Measurements from ENCODE around the gene USP20. TPM values are rescaled to one million over a fixed set of nuclear protein-coding genes. Genes with fewer than 3 reads are reported as not detected.

USP20 gene
- total RNA-seq, 1 donor = 10.5 TPM

DNA sequence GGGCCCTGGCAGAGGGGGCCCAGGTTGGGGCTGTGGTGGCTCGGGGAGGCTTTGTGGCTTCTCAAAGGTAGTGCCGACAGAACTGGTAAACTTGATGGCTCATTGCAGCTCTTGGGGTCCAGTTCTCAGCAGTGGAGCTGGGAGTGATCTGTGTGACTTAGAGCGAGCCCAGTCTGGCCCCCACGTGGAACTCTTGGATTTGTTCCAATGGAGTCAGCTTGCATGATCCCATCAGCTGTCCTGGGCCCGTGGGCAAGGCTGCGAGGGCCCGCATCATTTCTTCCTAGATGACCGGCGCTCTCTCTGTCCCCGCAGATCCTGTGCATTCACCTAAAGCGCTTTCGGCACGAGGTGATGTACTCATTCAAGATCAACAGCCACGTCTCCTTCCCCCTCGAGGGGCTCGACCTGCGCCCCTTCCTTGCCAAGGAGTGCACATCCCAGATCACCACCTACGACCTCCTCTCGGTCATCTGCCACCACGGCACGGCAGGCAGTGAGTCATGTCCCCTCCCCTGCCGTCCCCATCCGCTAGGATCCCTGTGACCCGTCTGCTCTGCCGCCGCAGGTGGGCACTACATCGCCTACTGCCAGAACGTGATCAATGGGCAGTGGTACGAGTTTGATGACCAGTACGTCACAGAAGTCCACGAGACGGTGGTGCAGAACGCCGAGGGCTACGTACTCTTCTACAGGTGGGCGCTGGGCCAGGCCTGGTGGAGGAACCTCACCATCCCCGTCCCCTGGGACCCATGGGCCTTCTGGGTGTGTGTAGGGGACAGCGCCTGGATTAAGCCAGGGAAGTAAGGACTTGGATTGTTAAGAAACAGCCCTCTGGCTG is 39.2 kb downstream of the USP20 start:
- no peaks in the 10 kb centered on the region for H3K27me3 ChIP-seq (ENCODE audit: insufficient read depth, low read length)
- no peak overlapping the region for H3K27ac ChIP-seq (ENCODE audit: low read depth, low read length)
- peak; percentile 81 for DNase-seq (ENCODE audit: insufficient read length, low spot score, missing footprints)
- peaks cover 37% of the 10 kb centered on the region for H3K36me3 ChIP-seq (ENCODE audit: insufficient read depth, low read length)
- H3K79me2 ChIP-seq (ENCODE audit: insufficient read depth, low read length) = no peaks in the 10 kb centered on the region
- no peak overlapping the region for H3K4me3 ChIP-seq (ENCODE audit: insufficient read depth, low read length)
- H2AFZ ChIP-seq (ENCODE audit: low read length) = no peak overlapping the region
- H3K9me3 ChIP-seq (ENCODE audit: low read depth, low read length) = no peaks in the 10 kb centered on the region
- H3K4me1 ChIP-seq (ENCODE audit: insufficient read depth, low read length) = no peaks in the 10 kb centered on the region
- TF ChIP-seq, protein P1, sequence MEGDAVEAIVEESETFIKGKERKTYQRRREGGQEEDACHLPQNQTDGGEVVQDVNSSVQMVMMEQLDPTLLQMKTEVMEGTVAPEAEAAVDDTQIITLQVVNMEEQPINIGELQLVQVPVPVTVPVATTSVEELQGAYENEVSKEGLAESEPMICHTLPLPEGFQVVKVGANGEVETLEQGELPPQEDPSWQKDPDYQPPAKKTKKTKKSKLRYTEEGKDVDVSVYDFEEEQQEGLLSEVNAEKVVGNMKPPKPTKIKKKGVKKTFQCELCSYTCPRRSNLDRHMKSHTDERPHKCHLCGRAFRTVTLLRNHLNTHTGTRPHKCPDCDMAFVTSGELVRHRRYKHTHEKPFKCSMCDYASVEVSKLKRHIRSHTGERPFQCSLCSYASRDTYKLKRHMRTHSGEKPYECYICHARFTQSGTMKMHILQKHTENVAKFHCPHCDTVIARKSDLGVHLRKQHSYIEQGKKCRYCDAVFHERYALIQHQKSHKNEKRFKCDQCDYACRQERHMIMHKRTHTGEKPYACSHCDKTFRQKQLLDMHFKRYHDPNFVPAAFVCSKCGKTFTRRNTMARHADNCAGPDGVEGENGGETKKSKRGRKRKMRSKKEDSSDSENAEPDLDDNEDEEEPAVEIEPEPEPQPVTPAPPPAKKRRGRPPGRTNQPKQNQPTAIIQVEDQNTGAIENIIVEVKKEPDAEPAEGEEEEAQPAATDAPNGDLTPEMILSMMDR (IDR thresholded peaks at IDR 0.05; ENCODE audit: extremely low read depth, low read depth, low read length) = no peak
- H3K4me2 ChIP-seq (ENCODE audit: insufficient read depth, low read length) = no peak overlapping the region
- H4K20me1 ChIP-seq (ENCODE audit: insufficient read depth, low read length) = peaks cover 3% of the 10 kb centered on the region

DNA sequence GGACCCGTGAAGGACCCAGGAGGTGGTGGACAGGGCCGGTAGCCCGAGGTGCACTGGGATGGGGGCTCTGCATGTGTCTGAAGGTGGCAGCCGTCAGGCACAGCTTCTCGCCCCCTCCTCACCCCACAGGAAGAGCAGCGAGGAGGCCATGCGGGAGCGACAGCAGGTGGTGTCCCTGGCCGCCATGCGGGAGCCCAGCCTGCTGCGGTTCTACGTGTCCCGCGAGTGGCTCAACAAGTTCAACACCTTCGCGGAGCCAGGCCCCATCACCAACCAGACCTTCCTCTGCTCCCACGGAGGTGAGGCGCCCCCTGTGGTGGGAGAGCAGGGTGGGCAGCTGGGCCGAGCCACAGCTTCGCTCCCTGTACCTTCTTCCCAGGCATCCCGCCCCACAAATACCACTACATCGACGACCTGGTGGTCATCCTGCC is 39.9 kb downstream of the USP20 start:
- Histone ChIP-seq H3K36me3 (ENCODE audit: insufficient read depth, low read length) (peaks cover 41% of the 10 kb centered on the region), H2AFZ (ENCODE audit: low read length) (no peak overlapping the region), H3K4me2 (ENCODE audit: insufficient read depth, low read length) (no peak overlapping the region), H4K20me1 (ENCODE audit: insufficient read depth, low read length) (peaks cover 3% of the 10 kb centered on the region), H3K9me3 (ENCODE audit: low read depth, low read length) (no peaks in the 10 kb centered on the region), H3K4me1 (ENCODE audit: insufficient read depth, low read length) (no peaks in the 10 kb centered on the region), H3K4me3 (ENCODE audit: insufficient read depth, low read length) (no peak overlapping the region), H3K27me3 (ENCODE audit: insufficient read depth, low read length) (no peaks in the 10 kb centered on the region), H3K79me2 (ENCODE audit: insufficient read depth, low read length) (no peaks in the 10 kb centered on the region), H3K27ac (ENCODE audit: low read depth, low read length) (no peak overlapping the region)
- TF ChIP-seq, protein P1 (IDR thresholded peaks at IDR 0.05; ENCODE audit: extremely low read depth, low read depth, low read length) = no peak
- peak; percentile 71 for DNase-seq (ENCODE audit: insufficient read length, low spot score, missing footprints)

DNA sequence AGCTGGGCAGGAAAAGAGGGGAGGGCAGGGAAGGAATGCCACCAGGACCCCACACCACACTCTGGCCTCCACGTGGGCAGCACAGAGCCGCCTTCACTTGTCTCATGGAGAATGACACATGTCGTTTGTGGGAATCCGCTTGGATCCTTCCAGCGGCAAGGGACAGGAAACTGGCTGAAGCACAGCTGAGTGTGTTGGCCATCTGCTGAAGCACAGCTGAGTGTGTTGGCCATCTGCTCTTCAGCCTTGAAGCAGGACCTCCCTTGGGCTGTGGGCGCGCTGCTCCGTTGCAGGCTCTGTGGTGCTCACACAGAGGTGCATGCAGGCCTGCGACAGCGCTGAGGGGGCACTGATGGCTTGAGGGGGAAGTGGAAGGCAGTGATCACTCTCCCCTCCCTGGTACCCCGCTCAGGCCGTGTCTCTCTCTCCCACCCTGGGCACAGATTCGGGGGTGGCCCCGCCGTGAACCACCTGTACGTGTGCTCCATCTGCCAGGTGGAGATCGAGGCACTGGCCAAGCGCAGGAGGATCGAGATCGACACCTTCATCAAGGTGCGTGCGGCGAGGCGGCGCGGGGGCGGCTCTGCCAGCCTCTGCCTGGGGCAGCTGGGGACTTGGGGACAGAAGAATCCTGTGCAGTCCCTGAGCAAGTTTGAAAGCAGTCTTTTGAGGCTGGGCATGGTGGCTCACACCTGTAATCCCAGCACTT is 40.6 kb downstream of the USP20 start:
- no peaks in the 10 kb centered on the region for H3K9me3 ChIP-seq (ENCODE audit: low read depth, low read length)
- H3K4me3 ChIP-seq (ENCODE audit: insufficient read depth, low read length) = no peak overlapping the region
- no peak overlapping the region for H3K27ac ChIP-seq (ENCODE audit: low read depth, low read length)
- H3K27me3 ChIP-seq (ENCODE audit: insufficient read depth, low read length) = no peaks in the 10 kb centered on the region
- peaks cover 3% of the 10 kb centered on the region for H4K20me1 ChIP-seq (ENCODE audit: insufficient read depth, low read length)
- no peaks in the 10 kb centered on the region for H3K4me1 ChIP-seq (ENCODE audit: insufficient read depth, low read length)
- peaks cover 41% of the 10 kb centered on the region for H3K36me3 ChIP-seq (ENCODE audit: insufficient read depth, low read length)
- DNase-seq (ENCODE audit: insufficient read length, low spot score, missing footprints) = no peak
- TF ChIP-seq, protein P1 (IDR thresholded peaks at IDR 0.05; ENCODE audit: extremely low read depth, low read depth, low read length) = no peak
- H3K79me2 ChIP-seq (ENCODE audit: insufficient read depth, low read length) = no peaks in the 10 kb centered on the region
- no peak overlapping the region for H2AFZ ChIP-seq (ENCODE audit: low read length)
- no peak overlapping the region for H3K4me2 ChIP-seq (ENCODE audit: insufficient read depth, low read length)

- peaks cover 3% of the 10 kb centered on the region for H4K20me1 ChIP-seq (ENCODE audit: insufficient read depth, low read length)
- H3K4me3 ChIP-seq (ENCODE audit: insufficient read depth, low read length) = no peak overlapping the region
- H3K79me2 ChIP-seq (ENCODE audit: insufficient read depth, low read length) = no peaks in the 10 kb centered on the region
- TF ChIP-seq, protein P1 (IDR thresholded peaks at IDR 0.05; ENCODE audit: extremely low read depth, low read depth, low read length) = no peak
- H2AFZ ChIP-seq (ENCODE audit: low read length) = no peak overlapping the region
- H3K4me2 ChIP-seq (ENCODE audit: insufficient read depth, low read length) = no peak overlapping the region
- no peak overlapping the region for H3K27ac ChIP-seq (ENCODE audit: low read depth, low read length)
- H3K4me1 ChIP-seq (ENCODE audit: insufficient read depth, low read length) = no peaks in the 10 kb centered on the region
- H3K27me3 ChIP-seq (ENCODE audit: insufficient read depth, low read length) = no peaks in the 10 kb centered on the region
- H3K9me3 ChIP-seq (ENCODE audit: low read depth, low read length) = no peaks in the 10 kb centered on the region
- peaks cover 41% of the 10 kb centered on the region for H3K36me3 ChIP-seq (ENCODE audit: insufficient read depth, low read length)
- no peak for DNase-seq (ENCODE audit: insufficient read length, low spot score, missing footprints)
Measured at GRCh38 chr9:129876815-129877214, 41.6 kb downstream of the USP20 start.
